GM21786 (cell line): ENCODE data around the gene RBP2.
A peak's percentile ranks its signal among the peaks of the same experiment; 100 is the strongest.
"Not testable (repeated sequence)": the region's sequence is repeated elsewhere in the genome, so short reads cannot be mapped to it uniquely, and the experiment has no call there.

Experiments
- ATAC-seq: cut with Tn5 transposase; IDR thresholded peaks from one replicate; pipeline ENCODE4 v1.9.1; 2021; ENCODE audit not compliant: unreplicated experiment

RBP2 gene

GRCh38 chr3:139444446-139444845 lies 31.9 kb downstream of the RBP2 start:
- no peak for ATAC-seq

GRCh38 chr3:139443186-139443585 lies 33.1 kb downstream of the RBP2 start:
- no peak for ATAC-seq

- no peak for ATAC-seq
Observed at GRCh38 chr3:139441656-139442055, 34.7 kb downstream of the RBP2 start.

- ATAC-seq: no peak
Observed at GRCh38 chr3:139440639-139441556, 35.4 kb downstream of the RBP2 start.

GRCh38 chr3:139439278-139439677 lies 37.0 kb downstream of the RBP2 start:
- no peak for ATAC-seq

GRCh38 chr3:139434764-139435307 lies 41.5 kb downstream of the RBP2 start:
- no peak for ATAC-seq

GRCh38 chr3:139434228-139434627 lies 42.1 kb downstream of the RBP2 start:
- no peak for ATAC-seq

GRCh38 chr3:139433089-139433488 lies 43.2 kb downstream of the RBP2 start:
- no peak for ATAC-seq

- no peak for ATAC-seq
Observed at GRCh38 chr3:139430493-139430892, 45.8 kb downstream of the RBP2 start.

GRCh38 chr3:139427283-139428060 lies 48.8 kb downstream of the RBP2 start:
- ATAC-seq: peak; percentile 70

- ATAC-seq: no peak
Observed at GRCh38 chr3:139425745-139426400, 50.4 kb downstream of the RBP2 start.

GRCh38 chr3:139423232-139423631 lies 53.1 kb downstream of the RBP2 start:
- ATAC-seq: no peak

GRCh38 chr3:139421460-139421859 lies 54.9 kb downstream of the RBP2 start:
- ATAC-seq: no peak

GRCh38 chr3:139421040-139421439 lies 55.3 kb downstream of the RBP2 start:
- ATAC-seq: no peak

- ATAC-seq: no peak
Observed at GRCh38 chr3:139418144-139418543, 58.2 kb downstream of the RBP2 start.

GRCh38 chr3:139416275-139416674 lies 60.0 kb downstream of the RBP2 start:
- no peak for ATAC-seq

- ATAC-seq: no peak
Observed at GRCh38 chr3:139414608-139415224, 61.6 kb downstream of the RBP2 start.

- not testable (repeated sequence) for ATAC-seq
Observed at GRCh38 chr3:139412891-139413290, 63.4 kb downstream of the RBP2 start.
